ENCODE measurements around the gene CYP11A1. TPM values are rescaled to one million over a fixed set of nuclear protein-coding genes. Genes with fewer than 3 reads are reported as not detected.

The CYP11A1 gene
- total RNA-seq = not detected in 2 replicates

- DNase-seq (ENCODE audit: low read depth, low spot score) = no peak
These were observed at the start of gene CYP11A1 for GRCh38 chr15:74367296-74367854. Gene CYP11A1, minus strand, starts transcription at chr15:74367646. Its CDS starts 61 bp downstream, at chr15:74367585.

- no peak for DNase-seq (ENCODE audit: low read depth, low spot score)
These were observed 49.8 kb upstream of the CYP11A1 start for GRCh38 chr15:74417225-74417624.

- DNase-seq (ENCODE audit: low read depth, low spot score) = no peak
These were observed 48.8 kb upstream of the CYP11A1 start for GRCh38 chr15:74415966-74416916.

GRCh38 chr15:74414603-74415338, 47.3 kb upstream of the CYP11A1 start:
- no peak for DNase-seq (ENCODE audit: low read depth, low spot score)

- no peak for DNase-seq (ENCODE audit: low read depth, low spot score)
These were observed 46.7 kb upstream of the CYP11A1 start for GRCh38 chr15:74414081-74414580.

GRCh38 chr15:74413350-74414080, 46.1 kb upstream of the CYP11A1 start:
- no peak for DNase-seq (ENCODE audit: low read depth, low spot score)

GRCh38 chr15:74412159-74412558, 44.7 kb upstream of the CYP11A1 start:
- DNase-seq (ENCODE audit: low read depth, low spot score) = no peak

GRCh38 chr15:74411686-74412085, 44.2 kb upstream of the CYP11A1 start:
- DNase-seq (ENCODE audit: low read depth, low spot score) = no peak

- DNase-seq (ENCODE audit: low read depth, low spot score) = no peak
These were observed 43.1 kb upstream of the CYP11A1 start for GRCh38 chr15:74410502-74410901.

GRCh38 chr15:74409225-74409624, 41.8 kb upstream of the CYP11A1 start:
- no peak for DNase-seq (ENCODE audit: low read depth, low spot score)

- DNase-seq (ENCODE audit: low read depth, low spot score) = no peak
These were observed 41.4 kb upstream of the CYP11A1 start for GRCh38 chr15:74408815-74409214.

- DNase-seq (ENCODE audit: low read depth, low spot score) = no peak
These were observed 40.9 kb upstream of the CYP11A1 start for GRCh38 chr15:74408385-74408784.

- no peak for DNase-seq (ENCODE audit: low read depth, low spot score)
These were observed 39.7 kb upstream of the CYP11A1 start for GRCh38 chr15:74406992-74407705.

GRCh38 chr15:74406517-74406916, 39.1 kb upstream of the CYP11A1 start:
- no peak for DNase-seq (ENCODE audit: low read depth, low spot score)

- DNase-seq (ENCODE audit: low read depth, low spot score) = no peak
These were observed 38.4 kb upstream of the CYP11A1 start for GRCh38 chr15:74405823-74406222.

GRCh38 chr15:74403991-74404563, 36.6 kb upstream of the CYP11A1 start:
- DNase-seq (ENCODE audit: low read depth, low spot score) = no peak

GRCh38 chr15:74403588-74403919, 36.1 kb upstream of the CYP11A1 start:
- no peak for DNase-seq (ENCODE audit: low read depth, low spot score)

- DNase-seq (ENCODE audit: low read depth, low spot score) = no peak
These were observed 35.6 kb upstream of the CYP11A1 start for GRCh38 chr15:74402873-74403587.

- DNase-seq (ENCODE audit: low read depth, low spot score) = no peak
These were observed 34.9 kb upstream of the CYP11A1 start for GRCh38 chr15:74402337-74402841.

Measured in pulmonary artery endothelial cell (primary cell).